A673 (cell line): Measurements from ENCODE around the gene VDAC1. TPM values are rescaled to one million over a fixed set of nuclear protein-coding genes. Genes with fewer than 3 reads are reported as not detected.
"Not testable (repeated sequence)": the region's sequence is repeated elsewhere in the genome, so short reads cannot be mapped to it uniquely, and the experiment has no call there.

Experiments
- BruUV-seq: library from RNA; stranded (reverse); fragments of 400-500 nt; replicated peaks from 2 replicates; lab custom pipeline; 2021; lab: Mats Ljungman, UMichigan
- CTCF ChIA-PET: fragments of 300-600 bp; sonication (Branson Sonifier 250); formaldehyde crosslinking; loops from one replicate; lab custom pipeline; 2022; ENCODE audit warnings: antibody characterized with exemption; lab: Charles Lee
- POLR2A ChIA-PET: fragments of 300-600 bp; sonication (Branson Sonifier 250); formaldehyde crosslinking; loops from one replicate; lab custom pipeline; 2022; ENCODE audit warnings: antibody characterized with exemption; ENCODE audit not compliant: low non-redundant PET; lab: Charles Lee
- DNase-seq: peaks from one replicate; pipeline ENCODE4 v3.0.0-alpha.2; 2015; ENCODE audit warnings: low spot score
- H3K27ac ChIP-seq: fragments of 200-600 bp; sonication (generic); 2 replicates; pipeline ENCODE4 v1.5.1; 2016; ENCODE audit warnings: mixed run types, low read depth, mild to moderate bottlenecking, mixed read lengths, antibody characterized with exemption, low read length; ENCODE audit not compliant: poor library complexity, severe bottlenecking
- H3K27me3 ChIP-seq: fragments of 200-600 bp; sonication (generic); replicated peaks from 2 replicates; pipeline ENCODE4 v1.6.1; 2017; ENCODE audit warnings: mixed run types, low read depth, mild to moderate bottlenecking, mixed read lengths, antibody characterized with exemption, low read length; ENCODE audit not compliant: insufficient read depth, poor library complexity
- H3K36me3 ChIP-seq: fragments of 200-600 bp; sonication (generic); 2 replicates; pipeline ENCODE4 v1.6.1; 2016; ENCODE audit warnings: mixed run types, mild to moderate bottlenecking, mixed read lengths, antibody characterized with exemption, low read length; ENCODE audit not compliant: insufficient read depth, poor library complexity, severe bottlenecking
- H3K4me1 ChIP-seq: fragments of 200-600 bp; sonication (generic); 2 replicates; pipeline ENCODE4 v1.6.1; 2017; ENCODE audit warnings: mixed run types, mild to moderate bottlenecking, mixed read lengths, antibody characterized with exemption, low read length; ENCODE audit not compliant: insufficient read depth, poor library complexity, severe bottlenecking
- H3K4me3 ChIP-seq: fragments of 200-600 bp; sonication (generic); 2 replicates; pipeline ENCODE4 v1.5.1; 2016; ENCODE audit warnings: low read depth, mixed run types, mild to moderate bottlenecking, mixed read lengths, low read length; ENCODE audit not compliant: poor library complexity, severe bottlenecking
- H3K9me3 ChIP-seq: fragments of 200-600 bp; sonication (generic); 2 replicates; pipeline ENCODE4 v1.6.1; 2016; ENCODE audit warnings: mixed run types, low read depth, mild to moderate bottlenecking, mixed read lengths, antibody characterized with exemption, low read length; ENCODE audit not compliant: poor library complexity, severe bottlenecking
- CTCF ChIP-seq: fragments of 300-800, 200-600 bp; sonication (generic); conservative IDR thresholded peaks from 2 replicates; pipeline ENCODE4 v1.5.1; 2017; ENCODE audit warnings: low read depth, mild to moderate bottlenecking, antibody characterized with exemption, low read length, moderate library complexity, mixed read lengths
- EZH2 ChIP-seq: fragments of 200-600 bp; sonication (generic); IDR thresholded peaks from 2 replicates; pipeline ENCODE4 v1.6.1; 2017; ENCODE audit warnings: borderline replicate concordance, low read depth, mild to moderate bottlenecking, mixed read lengths, antibody characterized with exemption, low read length; ENCODE audit not compliant: poor library complexity, severe bottlenecking
- intact Hi-C: fragments of 100-400 bp; cut with micrococcal nuclease; formaldehyde crosslinking; loops from one replicate; pipeline ENCODE4 v1.10.0; 2022; ENCODE audit not compliant: unreplicated experiment
- total RNA-seq: library from RNA; stranded (reverse); gene quantifications from 2 replicates; pipeline ENCODE4 v1.2.3, GENCODE V29; 2021

The VDAC1 gene
- total RNA-seq, 1 experiment from 2014 or later, result 367 TPM

GRCh38 chr5:133938039-133938821 lies 66.5 kb downstream of the VDAC1 start:
- intact Hi-C loops, result no loop called here
- no peak overlapping the region for H3K4me3 ChIP-seq
- no peak overlapping the region for H3K27ac ChIP-seq
- no peak for DNase-seq
- TF ChIP-seq EZH2 (no peak), CTCF (no peak)
- ChIA-PET POLR2A (no interaction called here), CTCF (no interaction called here)
- no peaks in the 10 kb centered on the region for H3K27me3 ChIP-seq
- no peaks in the 10 kb centered on the region for H3K9me3 ChIP-seq
- BruUV-seq, result no TSS peak
- no peaks in the 10 kb centered on the region for H3K36me3 ChIP-seq
- peaks cover 8% of the 10 kb centered on the region for H3K4me1 ChIP-seq

- BruUV-seq, intact Hi-C loops, DNase-seq, H3K9me3 ChIP-seq, H3K36me3 ChIP-seq, H3K27ac ChIP-seq, CTCF ChIA-PET, H3K4me1 ChIP-seq, H3K4me3 ChIP-seq, POLR2A ChIA-PET, H3K27me3 ChIP-seq: not testable (repeated sequence)
Observed at GRCh38 chr5:133937628-133938027, 67.1 kb downstream of the VDAC1 start.

- Histone ChIP-seq H3K27ac (no peak overlapping the region), H3K9me3 (no peaks in the 10 kb centered on the region), H3K4me3 (no peak overlapping the region), H3K4me1 (peaks cover 8% of the 10 kb centered on the region), H3K36me3 (no peaks in the 10 kb centered on the region), H3K27me3 (no peaks in the 10 kb centered on the region)
- no TSS peak for BruUV-seq
- DNase-seq, result no peak
- ChIA-PET CTCF (no interaction called here), POLR2A (interaction anchor here (0.6 kb wide), 1 partner anchor 243 kb away, joined by 3 read pairs; no protein-coding TSS in a partner anchor)
- intact Hi-C loops, result no loop called here
- TF ChIP-seq CTCF, result no peak
- no peak for TF ChIP-seq EZH2
Observed at GRCh38 chr5:133936651-133937015, 68.1 kb downstream of the VDAC1 start.

- H3K36me3 ChIP-seq, BruUV-seq, H3K27me3 ChIP-seq, H3K4me1 ChIP-seq, H3K4me3 ChIP-seq, intact Hi-C loops, H3K27ac ChIP-seq, CTCF ChIA-PET, H3K9me3 ChIP-seq, DNase-seq: not testable (repeated sequence)
- POLR2A ChIA-PET, result interaction anchor here (0.6 kb wide), 1 partner anchor 244 kb away, joined by 3 read pairs; no protein-coding TSS in a partner anchor
Observed at GRCh38 chr5:133935991-133936650, 68.7 kb downstream of the VDAC1 start.
